GM10847 (cell line): Measurements from ENCODE around the gene ATP8B3.

Source experiments
- POLR2A ChIP-seq: IDR thresholded peaks from 2 replicates; pipeline ENCODE4 v1.6.1; 2011; ENCODE audit not compliant: insufficient read length; ENCODE audit errors: extremely low read depth

ATP8B3 gene

GRCh38 chr19:1756264-1756663, 55.8 kb downstream of the ATP8B3 start:
- no peak for TF ChIP-seq POLR2A

- TF ChIP-seq POLR2A = no peak
Measured at GRCh38 chr19:1755467-1756171, 56.5 kb downstream of the ATP8B3 start.

- no peak for TF ChIP-seq POLR2A
Measured at GRCh38 chr19:1754636-1755466, 57.2 kb downstream of the ATP8B3 start.

- no peak for TF ChIP-seq POLR2A
Measured at GRCh38 chr19:1754018-1754635, 57.9 kb downstream of the ATP8B3 start.

- TF ChIP-seq POLR2A = no peak
Measured at GRCh38 chr19:1752757-1753728, 59.0 kb downstream of the ATP8B3 start, which contains the start of gene ONECUT3. Gene ONECUT3, plus strand, starts transcription at chr19:1753506. Its CDS starts 157 bp downstream, at chr19:1753663.

GRCh38 chr19:1752009-1752756, 59.9 kb downstream of the ATP8B3 start:
- TF ChIP-seq POLR2A = no peak

GRCh38 chr19:1751367-1752008, 60.6 kb downstream of the ATP8B3 start:
- no peak for TF ChIP-seq POLR2A

- TF ChIP-seq POLR2A = no peak
Measured at GRCh38 chr19:1750343-1751021, 61.6 kb downstream of the ATP8B3 start.

GRCh38 chr19:1749373-1750342, 62.4 kb downstream of the ATP8B3 start:
- no peak for TF ChIP-seq POLR2A

GRCh38 chr19:1748873-1749341, 63.2 kb downstream of the ATP8B3 start:
- TF ChIP-seq POLR2A = no peak

GRCh38 chr19:1748115-1748872, 63.8 kb downstream of the ATP8B3 start:
- no peak for TF ChIP-seq POLR2A
